ENCODE results near the gene UBA3.

The UBA3 gene

GRCh38 chr3:69080233-69080920, at the start of gene UBA3:
UBA3 (minus strand) TSS chr3:69080365; CDS start chr3:69080353, 12 bp downstream.
- peak; percentile 52 for DNase-seq

GRCh38 chr3:69129531-69129930, 49.4 kb upstream of the UBA3 start:
- no peak for DNase-seq

GRCh38 chr3:69128509-69128908, 48.3 kb upstream of the UBA3 start:
- no peak for DNase-seq

GRCh38 chr3:69126999-69127398, 46.8 kb upstream of the UBA3 start:
- no peak for DNase-seq

- DNase-seq = no peak
Measured at GRCh38 chr3:69126216-69126615, 46.1 kb upstream of the UBA3 start.

- no peak for DNase-seq
Measured at GRCh38 chr3:69122403-69122802, 42.2 kb upstream of the UBA3 start, which contains the start of gene LMOD3. LMOD3 (minus strand) TSS chr3:69122595; CDS start chr3:69122386, 209 bp downstream.

GRCh38 chr3:69121950-69122349, 41.8 kb upstream of the UBA3 start:
- DNase-seq = no peak

GRCh38 chr3:69121513-69121912, 41.3 kb upstream of the UBA3 start:
- DNase-seq = no peak

GRCh38 chr3:69120879-69121464, 40.8 kb upstream of the UBA3 start:
- DNase-seq = peak; percentile 53

- DNase-seq = no peak
Measured at GRCh38 chr3:69119681-69120080, 39.5 kb upstream of the UBA3 start.

- no peak for DNase-seq
Measured at GRCh38 chr3:69119138-69119537, 39.0 kb upstream of the UBA3 start.

GRCh38 chr3:69118555-69118954, 38.4 kb upstream of the UBA3 start:
- no peak for DNase-seq

GRCh38 chr3:69116897-69117296, 36.7 kb upstream of the UBA3 start:
- DNase-seq = no peak

- DNase-seq = no peak
Measured at GRCh38 chr3:69116162-69116561, 36.0 kb upstream of the UBA3 start.

GRCh38 chr3:69115731-69116130, 35.6 kb upstream of the UBA3 start:
- no peak for DNase-seq

GRCh38 chr3:69113536-69113935, 33.4 kb upstream of the UBA3 start:
- no peak for DNase-seq

GRCh38 chr3:69110941-69111546, 30.9 kb upstream of the UBA3 start:
- DNase-seq = no peak

GRCh38 chr3:69108811-69109210, 28.6 kb upstream of the UBA3 start:
- no peak for DNase-seq

GRCh38 chr3:69107841-69108240, 27.7 kb upstream of the UBA3 start:
- no peak for DNase-seq

GRCh38 chr3:69105320-69105719, 25.2 kb upstream of the UBA3 start:
- DNase-seq = no peak

- no peak for DNase-seq
Measured at GRCh38 chr3:69104586-69104985, 24.4 kb upstream of the UBA3 start.

- DNase-seq = no peak
Measured at GRCh38 chr3:69103123-69103522, 23.0 kb upstream of the UBA3 start.

- DNase-seq = no peak
Measured at GRCh38 chr3:69102384-69102783, 22.2 kb upstream of the UBA3 start.

- no peak for DNase-seq
Measured at GRCh38 chr3:69099576-69099975, 19.4 kb upstream of the UBA3 start.
